GM18511 (cell line): ENCODE measurements around the gene SUCNR1.
A peak's percentile ranks its signal among the peaks of the same experiment; 100 is the strongest.
"Not testable (repeated sequence)": the region's sequence is repeated elsewhere in the genome, so short reads cannot be mapped to it uniquely, and the experiment has no call there.

Experiments used
- ATAC-seq: cut with Tn5 transposase; IDR thresholded peaks from one replicate; pipeline ENCODE4 v1.9.1; 2021; ENCODE audit warnings: mild to moderate bottlenecking, moderate library complexity; ENCODE audit not compliant: unreplicated experiment

The SUCNR1 gene

DNA sequence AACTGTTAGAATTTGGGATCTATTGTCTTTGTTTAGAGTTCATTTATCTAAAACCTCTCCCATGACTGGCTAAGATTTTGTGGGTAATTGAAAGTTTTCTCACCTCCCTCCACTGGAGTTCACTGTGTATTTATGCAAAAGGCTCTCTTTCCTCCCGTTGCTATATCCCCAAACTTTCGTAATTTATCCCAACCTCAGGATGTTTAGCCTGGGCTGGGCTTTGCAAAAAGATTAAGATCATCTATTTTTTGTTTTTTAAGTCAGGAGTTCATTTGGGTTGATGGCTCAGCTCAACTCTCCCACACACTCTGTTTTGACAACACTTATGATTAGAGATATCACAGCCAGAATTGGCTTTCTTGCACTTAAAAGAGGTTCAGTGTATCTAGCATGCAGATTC lies 27.0 kb downstream of the SUCNR1 start:
- no peak for ATAC-seq

DNA sequence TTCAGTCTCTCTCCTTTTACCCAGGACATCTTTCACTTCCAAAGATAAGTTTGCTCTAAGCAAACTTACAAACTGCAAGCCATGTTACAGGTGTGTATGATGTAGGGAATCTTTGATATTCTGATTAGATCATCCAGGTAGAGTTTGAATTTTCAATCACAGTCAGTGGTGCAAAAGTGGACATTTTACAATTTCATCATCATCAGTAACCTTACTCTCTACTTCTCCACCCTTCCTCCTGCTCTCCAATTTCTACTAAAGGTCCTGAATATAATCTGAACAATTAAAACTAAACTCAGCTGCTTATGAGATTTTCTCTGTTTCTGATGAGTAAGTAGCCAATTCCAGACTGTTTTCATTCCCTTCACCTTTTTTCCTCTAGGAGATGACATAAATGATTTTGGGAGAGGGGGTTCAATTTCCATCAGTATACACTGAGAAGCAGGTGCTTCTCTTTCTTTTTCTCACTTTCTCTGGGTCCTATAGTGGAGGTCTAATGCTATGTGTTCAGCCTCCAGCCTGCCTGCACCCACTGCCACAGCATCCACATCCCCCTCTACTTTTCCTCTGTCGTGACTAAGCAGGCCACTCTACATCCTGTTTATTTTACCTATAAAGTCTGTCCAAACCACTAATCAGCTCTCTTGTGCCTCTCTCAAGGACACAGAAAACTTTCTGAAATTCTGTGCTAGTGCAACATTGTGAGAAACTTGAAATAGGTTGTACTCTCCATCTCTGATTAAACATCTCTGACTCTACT lies 27.6 kb downstream of the SUCNR1 start:
- no peak for ATAC-seq

DNA sequence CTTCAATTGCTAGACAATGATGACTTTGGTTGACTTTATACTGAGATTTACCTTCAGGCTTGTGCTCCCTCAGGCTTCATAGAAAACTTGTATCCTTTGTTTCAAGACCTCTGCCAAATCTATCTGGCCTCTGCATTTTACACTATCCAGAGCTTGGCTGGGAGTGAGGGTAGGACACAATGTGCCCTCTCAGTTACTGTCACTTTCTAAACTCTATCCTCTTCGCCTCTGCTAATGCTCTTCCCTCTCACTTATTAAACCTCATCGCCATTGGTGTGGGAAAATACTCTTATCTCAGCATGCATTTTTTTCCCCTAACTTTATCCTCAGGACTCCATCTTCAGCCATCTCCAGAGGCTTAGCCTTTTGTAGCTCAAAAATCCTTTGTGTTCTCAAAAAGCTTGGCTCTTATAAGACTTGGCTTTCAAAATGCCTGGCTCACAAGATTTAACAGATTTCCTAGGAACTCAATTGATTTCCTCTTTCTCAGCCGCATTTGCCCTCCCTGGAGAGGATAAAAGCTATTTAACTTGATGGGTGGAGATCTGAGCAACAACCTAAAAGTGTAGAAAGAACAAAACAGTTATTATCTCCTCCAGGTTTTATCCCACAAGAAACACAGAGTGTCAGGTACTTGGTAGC lies 28.3 kb downstream of the SUCNR1 start:
- ATAC-seq: no peak

DNA sequence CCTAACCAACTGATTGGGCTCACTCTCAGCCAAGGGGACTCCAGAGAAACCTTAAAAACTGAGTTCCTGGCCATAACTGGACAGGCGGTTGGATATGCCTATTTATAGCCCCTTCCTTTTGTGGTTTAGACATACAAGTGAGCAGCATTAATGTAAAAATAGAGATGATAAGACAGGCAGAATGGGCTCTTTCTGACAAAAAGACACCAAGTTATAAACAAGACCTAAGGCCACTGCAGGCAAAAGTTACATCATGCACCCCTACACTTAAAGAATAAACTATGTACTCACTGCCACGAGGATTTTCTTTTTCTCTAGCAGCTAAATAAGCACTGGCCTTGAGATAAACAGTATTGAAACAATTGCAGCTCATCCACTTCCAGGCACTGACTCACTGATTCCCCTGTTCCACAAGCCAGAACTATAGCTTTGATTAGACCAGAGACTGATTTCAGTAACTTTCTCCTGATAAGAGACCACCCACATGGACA lies 30.1 kb downstream of the SUCNR1 start:
- ATAC-seq: no peak

DNA sequence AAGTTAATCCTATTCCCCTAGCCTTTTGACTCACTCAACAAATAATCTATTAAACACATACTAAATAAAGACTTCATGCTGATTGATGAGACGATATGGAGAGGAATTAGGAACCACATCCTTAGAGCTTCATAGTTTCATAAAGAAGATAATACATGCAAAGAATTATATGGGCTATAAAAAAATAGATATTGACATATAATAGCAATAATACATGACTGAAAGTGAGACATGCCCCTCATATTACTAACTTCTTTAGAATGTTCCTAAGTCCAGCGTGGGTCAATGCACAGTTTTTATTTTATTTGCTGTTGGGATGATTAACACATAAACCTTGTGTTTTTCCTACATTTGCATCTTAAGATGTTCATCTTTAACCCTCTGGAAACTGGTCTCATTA lies 32.2 kb downstream of the SUCNR1 start:
- no peak for ATAC-seq

DNA sequence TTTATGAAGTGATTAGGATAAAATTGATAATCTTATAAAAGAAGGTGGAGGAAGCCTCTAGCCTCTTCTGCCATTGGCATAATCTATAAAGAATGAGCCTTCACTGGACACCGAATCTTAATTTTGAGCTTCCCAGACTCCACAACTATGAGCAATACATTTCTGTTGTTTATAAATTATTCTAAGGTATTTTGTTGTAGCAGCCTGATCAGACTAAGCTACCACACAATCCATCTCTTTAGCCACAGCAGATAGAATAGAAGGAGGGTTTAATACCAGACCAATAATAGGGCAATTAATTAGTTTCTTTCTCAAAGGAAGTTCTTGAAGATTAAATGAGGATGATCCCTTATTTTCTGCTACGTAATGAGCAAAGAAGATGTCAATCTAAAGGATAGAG lies 33.3 kb downstream of the SUCNR1 start:
- ATAC-seq: no peak

DNA sequence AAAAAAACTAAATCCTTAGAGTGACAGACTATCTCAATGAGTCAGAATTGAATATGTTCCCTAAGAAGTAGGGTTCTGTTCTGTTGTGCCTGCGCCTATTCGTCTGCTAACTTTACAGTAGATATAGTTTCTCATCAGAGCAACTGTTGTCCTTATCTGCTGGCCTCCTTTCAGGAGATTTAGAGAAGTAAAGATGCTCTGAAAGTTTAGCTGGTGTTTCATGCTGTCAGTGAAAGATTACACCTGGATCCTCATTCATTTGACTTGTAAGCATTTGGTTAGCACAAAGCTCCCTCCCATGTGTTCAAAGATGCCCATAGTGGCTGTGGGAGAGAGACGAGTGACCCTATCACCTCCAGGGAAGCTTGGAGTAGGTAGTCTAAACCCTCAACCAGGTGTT lies 35.0 kb downstream of the SUCNR1 start:
- no peak for ATAC-seq

DNA sequence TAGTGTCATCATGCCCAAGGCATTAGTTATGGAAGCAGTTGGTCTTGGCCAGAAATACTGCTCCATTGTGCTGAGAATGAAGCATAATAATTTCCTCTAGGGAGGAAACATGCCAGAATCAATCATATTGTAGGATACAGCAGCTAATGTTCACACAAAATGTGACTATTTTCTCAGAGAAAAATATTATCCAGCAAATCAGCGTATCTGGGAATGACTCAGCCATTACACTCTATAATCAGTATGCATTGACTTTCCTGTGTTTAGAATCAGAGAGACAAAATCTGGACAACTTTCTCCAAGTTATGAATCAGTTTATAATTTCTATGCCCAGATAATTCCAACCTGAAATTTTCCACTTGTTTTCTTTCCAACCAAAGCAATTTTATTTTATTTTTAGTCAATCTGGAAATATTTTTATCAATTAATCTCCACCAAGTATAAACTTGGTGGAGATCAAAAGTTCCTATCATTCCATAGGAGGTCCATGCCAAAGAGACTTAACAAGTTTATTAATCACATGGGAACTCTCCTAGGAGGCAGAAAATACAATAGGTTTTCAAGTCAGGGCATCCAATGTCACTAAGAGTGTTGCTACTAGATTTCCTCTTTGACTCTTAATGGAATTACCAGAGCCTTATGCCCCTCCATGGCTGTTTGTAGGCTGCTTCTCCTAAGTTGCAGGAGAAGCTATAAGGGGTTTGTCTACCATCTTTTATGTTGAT lies 36.4 kb downstream of the SUCNR1 start:
- ATAC-seq: no peak

DNA sequence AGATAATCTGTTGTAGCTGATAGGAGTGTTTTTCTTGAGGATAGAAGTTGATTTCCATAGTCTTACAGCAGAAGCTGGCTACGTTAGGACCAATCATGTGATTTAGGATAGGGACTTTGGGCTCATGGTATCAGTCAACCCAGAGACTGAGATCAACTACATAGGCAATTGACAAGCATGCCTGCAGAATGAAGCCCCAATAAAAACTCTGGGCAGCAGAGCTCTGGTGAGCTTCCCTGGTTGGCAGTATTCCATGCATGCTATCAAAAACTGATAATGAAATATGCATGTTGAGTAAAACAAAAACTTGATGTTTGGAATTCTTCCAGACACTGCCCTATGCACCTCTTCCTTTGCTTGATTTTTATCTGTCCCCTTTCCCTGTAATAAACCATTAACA lies 38.0 kb downstream of the SUCNR1 start:
- ATAC-seq: no peak

DNA sequence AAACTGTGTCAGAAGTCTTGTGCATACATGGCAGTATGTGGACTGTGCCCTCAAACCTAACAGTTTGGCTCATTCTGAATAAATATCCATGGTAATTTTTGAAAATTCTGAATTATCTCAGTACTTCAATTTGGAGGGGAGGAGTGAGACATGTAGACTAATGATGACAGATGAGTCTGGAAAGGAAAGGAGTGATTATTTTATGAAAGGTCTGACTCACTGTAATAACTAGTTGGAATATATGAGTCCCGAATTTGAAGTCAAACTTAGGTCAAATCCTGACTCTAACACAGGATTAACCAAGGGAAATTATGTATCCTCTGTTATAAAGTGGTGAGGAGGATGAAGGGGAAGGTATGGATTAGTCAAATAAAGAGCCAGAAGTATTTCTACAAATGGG lies 38.6 kb downstream of the SUCNR1 start:
- no peak for ATAC-seq

DNA sequence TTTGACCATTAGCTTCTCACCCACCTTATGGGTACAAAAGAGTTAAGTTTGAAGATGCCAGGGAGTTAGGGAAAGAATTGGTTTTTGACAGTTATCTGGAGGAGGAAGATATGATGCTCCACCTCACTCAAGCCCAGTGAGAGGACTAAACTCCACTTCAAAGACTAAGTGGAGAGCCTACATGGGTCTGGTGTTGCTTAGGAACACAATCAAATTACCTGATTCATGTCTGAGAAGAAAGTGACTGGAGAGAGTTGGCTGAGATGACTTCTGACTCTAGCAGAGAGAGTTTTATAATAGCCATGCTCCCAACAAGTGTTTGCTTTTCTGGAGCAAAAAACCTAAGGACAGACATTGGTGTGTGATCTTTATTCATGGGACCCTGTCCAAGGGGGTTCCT lies 43.3 kb downstream of the SUCNR1 start:
- no peak for ATAC-seq

DNA sequence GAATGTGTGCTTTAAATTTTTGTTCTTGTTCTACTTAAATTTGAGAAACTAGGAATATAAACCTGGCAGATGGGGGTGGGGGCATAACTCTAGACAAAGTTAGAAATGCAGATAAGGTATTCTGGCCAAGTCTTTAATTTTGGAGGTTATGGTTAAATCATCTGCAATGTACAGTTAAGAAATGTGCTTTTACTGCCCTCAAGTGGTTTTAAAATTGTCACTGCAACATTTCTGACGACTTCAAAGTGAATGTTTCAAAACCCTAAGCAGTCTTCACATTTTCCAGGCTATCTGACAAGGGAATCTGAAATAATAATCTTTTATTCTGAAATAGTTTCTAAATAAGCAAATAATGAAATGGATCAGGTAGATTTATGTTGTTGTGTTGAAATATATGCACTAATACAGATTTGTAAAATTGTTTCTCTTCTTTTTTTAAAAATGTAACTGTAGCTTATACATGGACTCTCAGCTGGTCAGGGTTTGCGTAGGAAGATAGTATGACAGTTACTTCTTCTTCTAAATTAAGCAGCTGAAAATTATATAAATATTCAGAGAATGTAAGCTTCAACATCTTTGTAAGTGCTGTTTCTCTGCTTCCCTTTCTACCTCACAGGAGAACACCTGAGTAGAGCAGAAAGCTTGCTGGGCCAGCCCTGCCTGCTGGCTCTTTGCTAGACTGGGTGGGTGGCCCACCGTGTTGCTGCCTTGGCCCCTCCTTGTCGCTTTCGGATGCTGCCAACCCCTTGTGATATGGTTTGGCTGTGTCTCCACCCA lies 45.0 kb downstream of the SUCNR1 start:
- ATAC-seq: peak; percentile 80

DNA sequence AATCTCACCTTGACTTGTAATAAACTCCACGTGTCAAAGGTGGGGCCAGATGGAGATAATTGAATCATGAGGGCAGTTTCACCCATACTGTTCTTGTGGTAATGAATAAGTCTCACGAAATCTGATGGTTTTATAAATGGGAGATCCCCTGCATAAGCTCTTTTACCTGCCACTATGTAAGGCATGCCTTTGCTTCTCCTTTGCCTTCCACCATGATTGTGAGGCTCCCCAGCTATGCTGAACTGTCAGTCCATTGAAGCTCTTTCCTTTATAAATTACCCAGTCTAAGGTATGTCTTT lies 45.5 kb downstream of the SUCNR1 start:
- ATAC-seq: no peak

DNA sequence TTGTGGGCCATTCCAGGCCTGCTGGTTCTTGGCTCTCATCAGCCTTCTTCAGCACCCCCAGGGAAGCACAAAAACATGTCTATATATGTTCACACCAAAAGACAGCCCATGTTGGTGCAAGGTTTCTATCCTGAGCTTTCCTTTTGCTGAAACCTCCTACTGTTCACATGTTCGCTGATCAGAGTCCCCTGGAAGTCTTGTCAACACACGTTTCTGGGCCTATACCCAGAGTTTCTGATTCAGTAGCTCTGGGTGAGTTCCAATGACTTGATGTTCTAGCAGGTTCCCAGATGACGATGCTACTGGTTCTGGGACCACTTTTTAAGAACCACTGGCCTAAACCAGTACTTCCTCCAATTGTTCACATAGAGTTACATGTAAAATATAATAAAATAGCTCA lies 46.0 kb downstream of the SUCNR1 start:
- ATAC-seq: no peak

DNA sequence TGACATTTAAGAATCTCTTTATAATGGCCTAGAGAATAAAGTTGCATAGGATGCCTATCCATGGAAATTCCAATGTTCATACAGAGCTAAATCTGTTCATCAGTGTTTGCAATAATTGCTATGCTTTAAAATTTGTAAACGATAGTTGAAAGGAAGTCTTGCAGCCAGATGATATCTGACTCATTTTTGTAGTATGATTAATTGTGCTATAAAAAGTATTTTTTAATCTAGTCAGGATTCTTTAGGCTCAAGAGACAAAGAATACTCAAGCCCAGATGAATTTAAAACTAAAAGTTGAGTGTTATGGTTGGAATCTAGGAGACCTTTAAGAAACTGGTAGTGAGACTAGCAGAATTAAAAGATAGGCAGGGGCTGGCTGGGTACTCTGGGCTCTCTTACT lies 50.5 kb downstream of the SUCNR1 start:
- no peak for ATAC-seq

DNA sequence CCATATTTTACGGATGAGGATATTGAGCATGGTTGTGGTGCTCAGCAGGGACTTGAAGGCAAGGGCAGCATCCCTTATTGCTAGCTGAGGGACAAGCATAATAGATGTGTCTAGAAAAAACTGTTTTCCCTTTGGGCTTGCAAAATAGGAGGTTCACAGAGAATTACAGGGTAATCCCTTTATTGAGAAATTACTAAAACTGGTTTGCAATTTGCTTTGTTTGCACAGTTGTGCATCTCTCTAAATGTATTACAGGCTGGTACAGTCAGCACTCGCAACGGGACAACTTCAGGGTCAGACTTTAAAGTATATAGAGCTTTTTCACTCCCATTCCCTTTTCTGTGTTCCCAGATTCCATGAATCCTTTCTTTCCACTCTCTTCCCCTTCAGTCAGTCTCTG lies 51.3 kb downstream of the SUCNR1 start:
- no peak for ATAC-seq

DNA sequence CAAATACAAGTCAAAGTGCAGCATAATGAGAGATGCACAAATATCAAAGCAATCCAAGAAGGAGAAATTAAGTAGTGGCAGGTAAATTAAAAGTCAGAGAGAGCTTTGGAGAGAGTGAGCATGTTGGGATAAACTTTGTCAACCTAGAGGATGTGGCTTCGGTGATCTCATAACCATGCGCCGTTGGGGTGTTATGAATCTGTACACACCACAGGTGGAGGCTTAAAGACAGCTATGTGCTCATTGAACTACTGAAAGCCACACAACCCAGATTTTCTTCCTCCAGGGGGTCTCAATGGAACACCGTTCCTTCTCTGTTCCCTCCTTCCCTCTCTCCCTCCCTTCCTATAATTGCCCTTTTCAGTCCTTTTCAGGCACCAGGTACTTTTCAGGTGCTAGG lies 52.0 kb downstream of the SUCNR1 start:
- no peak for ATAC-seq

DNA sequence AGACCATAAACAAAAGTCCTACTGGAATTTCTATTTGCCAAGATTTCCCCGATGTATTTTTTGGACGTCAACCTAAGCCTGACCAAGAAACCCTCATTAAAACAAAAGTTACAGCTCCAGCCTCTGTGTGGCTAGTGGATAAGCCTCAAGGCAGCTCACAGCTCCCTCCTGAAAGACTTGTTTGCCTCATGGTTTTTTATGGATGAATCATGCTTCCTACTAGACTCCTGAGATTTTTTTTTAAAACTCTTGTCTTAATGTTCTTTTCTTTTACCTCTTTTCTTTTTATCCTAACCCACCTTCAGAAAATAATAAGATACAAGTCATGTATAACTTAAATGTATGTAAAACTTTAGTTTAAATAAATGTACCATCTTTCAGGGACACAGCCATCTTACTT lies 52.4 kb downstream of the SUCNR1 start:
- ATAC-seq: no peak

DNA sequence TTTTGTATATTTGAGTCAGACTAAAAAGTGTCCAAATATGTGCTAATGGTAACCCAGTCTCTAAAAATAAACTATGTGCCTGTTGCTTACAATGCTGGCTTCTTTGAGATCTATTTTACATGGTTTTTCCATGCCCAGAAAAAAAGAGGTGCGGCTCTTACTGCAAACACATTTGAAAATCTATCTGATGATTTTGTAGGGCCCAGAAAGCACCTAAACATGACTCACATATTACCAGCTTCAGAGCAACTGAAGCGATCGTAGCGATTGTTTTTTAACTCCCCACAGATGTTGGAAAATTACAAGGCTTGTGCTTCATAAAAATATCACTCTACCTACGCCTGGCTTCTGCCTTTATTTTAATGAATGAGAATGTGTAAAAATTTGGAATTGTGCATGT lies 53.5 kb downstream of the SUCNR1 start:
- ATAC-seq: no peak

DNA sequence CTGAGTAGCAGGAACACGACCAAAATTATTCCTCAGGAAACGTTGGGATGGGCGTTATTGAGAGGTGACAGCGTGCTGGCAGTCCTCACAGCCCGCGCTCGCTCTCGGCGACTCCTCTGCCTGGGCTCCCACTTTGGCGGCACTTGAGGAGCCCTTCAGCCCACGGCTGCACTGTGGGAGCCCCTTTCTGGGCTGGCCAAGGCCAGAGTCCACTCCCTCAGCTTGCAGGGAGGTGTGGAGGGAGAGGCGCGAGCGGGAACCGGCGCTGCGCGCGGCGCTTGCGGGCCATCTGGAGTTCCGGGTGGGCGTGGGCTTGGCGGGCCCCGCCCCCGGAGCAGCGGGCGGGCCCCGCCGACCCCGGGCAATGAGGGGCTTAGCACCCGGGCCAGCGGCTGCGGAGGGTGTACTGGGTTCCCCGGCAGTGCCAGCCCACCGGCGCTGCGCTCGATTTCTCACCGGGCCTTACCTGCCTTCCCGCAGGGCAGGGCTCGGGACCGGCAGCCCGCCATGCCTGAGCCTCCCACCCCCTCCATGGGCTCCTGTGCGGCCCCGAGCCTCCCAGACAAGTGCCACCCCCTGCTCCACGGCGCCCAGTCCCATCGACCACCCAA lies 54.6 kb downstream of the SUCNR1 start:
- ATAC-seq: not testable (repeated sequence)

DNA sequence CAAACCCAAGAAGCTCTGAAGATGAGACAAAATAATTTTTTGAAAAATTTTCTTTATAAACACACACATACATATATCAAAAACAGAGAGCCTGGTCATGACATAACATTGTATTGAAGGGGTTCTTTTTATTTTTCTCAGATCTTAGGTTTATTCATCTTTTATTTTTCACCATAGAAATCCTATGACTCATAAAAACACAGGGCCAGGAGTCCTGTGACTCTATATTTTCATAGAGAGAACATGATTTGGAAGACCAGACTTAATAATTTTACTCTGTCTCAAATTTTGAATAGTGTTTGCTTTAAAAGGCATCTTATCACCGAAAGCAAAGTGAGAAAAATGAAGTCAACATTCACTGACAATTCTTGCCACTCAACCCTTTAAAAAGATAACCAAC lies 57.7 kb downstream of the SUCNR1 start:
- ATAC-seq: no peak
